HepG2 (cell line): ENCODE results near the gene MYH9. TPM values are rescaled to one million over a fixed set of nuclear protein-coding genes. Genes with fewer than 3 reads are reported as not detected.
A peak's percentile ranks its signal among the peaks of the same experiment; 100 is the strongest.

Experiments
- ATAC-seq: fragments of 200-7000 bp; cut with Tn5 transposase; 3 replicates; pipeline ENCODE4 v1.9.1; 2020; ENCODE audit warnings: mild to moderate bottlenecking, moderate library complexity
- BruUV-seq: library from RNA; stranded (reverse); fragments of 400-500 nt; replicated peaks from 2 replicates; lab custom pipeline; 2021; lab: Mats Ljungman, UMichigan
- CTCF ChIA-PET: fragments of 300-600 bp; formaldehyde crosslinking; extraction: SDS; loops from one replicate; lab custom pipeline; 2021; ENCODE audit warnings: low total read pairs, inconsistent platforms, low intra/inter-chr PET ratio; lab: Yijun Ruan, JAX
- POLR2A ChIA-PET: fragments of 350-600 bp; sonication (Branson Sonifier 250); formaldehyde crosslinking; loops from one replicate; lab custom pipeline; 2020; ENCODE audit warnings: antibody characterized with exemption, inconsistent platforms; lab: Yijun Ruan, JAX
- DNase-seq: peaks from one replicate; pipeline ENCODE4 v3.0.0-alpha.2; 2015; ENCODE audit warnings: low spot score
- FAIRE-seq: peaks from 3 replicates; lab custom pipeline; 2011; peaks lifted over from hg19 to GRCh38; lab: Jason Lieb, UNC
- H2AFZ ChIP-seq: one replicate; pipeline ENCODE4 v1.6.1; 2011; ENCODE audit warnings: low read length, inconsistent platforms
- H3K27ac ChIP-seq: fragments of 300-600 bp; 3 replicates; pipeline ENCODE4 v1.8.0; 2011; ENCODE audit warnings: mixed run types, mild to moderate bottlenecking, mixed read lengths, low read length, inconsistent platforms; ENCODE audit not compliant: insufficient read depth; ENCODE audit errors: extremely low read length
- H3K27me3 ChIP-seq, 2 experiments: fragments of 200-600 bp in 1 of 2; 2 replicates in 1 of 2; 3 replicates in 1 of 2; pipeline versions ENCODE4 v1.6.0 to v1.8.0; 2011; ENCODE audit warnings: low read length in 2 of 2, mild to moderate bottlenecking in 2 of 2, moderate library complexity in 2 of 2, inconsistent platforms in 1 of 2; ENCODE audit not compliant: insufficient read depth in 2 of 2, control insufficient read depth in 1 of 2
- H3K36me3 ChIP-seq, 2 experiments: fragments of 200-600 bp in 1 of 2; replicated peaks in 1 of 2; 2 replicates in 1 of 2; 3 replicates in 1 of 2; pipeline versions ENCODE4 v1.5.1 to v1.8.0; 2011; ENCODE audit warnings: low read length in 2 of 2, inconsistent platforms in 1 of 2; ENCODE audit not compliant: insufficient read depth in 2 of 2, control insufficient read depth in 1 of 2
- H3K4me1 ChIP-seq: 2 replicates; pipeline ENCODE4 v1.5.1; 2012; ENCODE audit warnings: low read length, inconsistent platforms; ENCODE audit not compliant: insufficient read depth
- H3K4me2 ChIP-seq: 2 replicates; pipeline ENCODE4 v1.6.0; 2011; ENCODE audit warnings: low read depth, low read length, inconsistent platforms
- H3K4me3 ChIP-seq, 3 experiments: fragments of 200-600 bp in 1 of 3; sonication (generic), shearing (Covaris generic) in 1 of 3; replicated peaks in 1 of 3; 2 replicates each; pipeline ENCODE4 v1.5.1; 2011 to 2016; ENCODE audit warnings: low read length in 3 of 3, inconsistent platforms in 2 of 3, low read depth in 2 of 3, mild to moderate bottlenecking in 2 of 3, control low read depth in 1 of 3, mixed read lengths in 1 of 3; ENCODE audit not compliant: insufficient read depth in 1 of 3
- H3K79me2 ChIP-seq: one replicate; pipeline ENCODE4 v1.6.1; 2011; ENCODE audit warnings: low read length, inconsistent platforms; ENCODE audit not compliant: insufficient read depth
- H3K9ac ChIP-seq: 2 replicates; pipeline ENCODE4 v1.6.0; 2011; ENCODE audit warnings: mild to moderate bottlenecking, low read depth, low read length, inconsistent platforms; ENCODE audit not compliant: insufficient read depth
- H3K9me3 ChIP-seq: 2 replicates; pipeline ENCODE4 v1.5.1; 2012; ENCODE audit warnings: mild to moderate bottlenecking, low read length
- H4K20me1 ChIP-seq: 2 replicates; pipeline ENCODE4 v1.6.0; 2011; ENCODE audit warnings: inconsistent platforms, mild to moderate bottlenecking, low read length, moderate library complexity; ENCODE audit not compliant: insufficient read depth
- FOXK1 ChIP-seq: sonication (generic); formaldehyde crosslinking; IDR thresholded peaks from 2 replicates; pipeline ENCODE4 v1.4.0; 2020; ENCODE audit warnings: low read depth, missing genetic modification reagents, borderline replicate concordance
- JUND ChIP-seq: sonication (generic); formaldehyde crosslinking; IDR thresholded peaks from 2 replicates; pipeline ENCODE4 v1.8.0; 2022; ENCODE audit warnings: mild to moderate bottlenecking, missing genetic modification reagents
- SIX4 ChIP-seq: sonication (generic); formaldehyde crosslinking; IDR thresholded peaks from 2 replicates; pipeline ENCODE4 v1.4.0; 2020; ENCODE audit warnings: missing genetic modification reagents
- SSRP1 ChIP-seq: IDR thresholded peaks from 2 replicates; pipeline ENCODE4 v1.6.1; 2016; ENCODE audit warnings: control low read depth
- TCF7L2 ChIP-seq: IDR thresholded peaks from 2 replicates; pipeline ENCODE4 v1.6.1; 2011; ENCODE audit warnings: mild to moderate bottlenecking, low read depth, low read length, moderate library complexity
- ZNF12 ChIP-seq: sonication (generic); formaldehyde crosslinking; IDR thresholded peaks from 2 replicates; pipeline ENCODE4 v1.5.0; 2020; ENCODE audit warnings: missing genetic modification reagents
- ZNF138 ChIP-seq: sonication (generic); formaldehyde crosslinking; IDR thresholded peaks from 2 replicates; pipeline ENCODE4 v1.5.0; 2020; ENCODE audit warnings: mild to moderate bottlenecking, low read depth, missing genetic modification reagents
- ZNF264 ChIP-seq: sonication (generic); formaldehyde crosslinking; IDR thresholded peaks from 2 replicates; pipeline ENCODE4 v1.4.0; 2020; ENCODE audit warnings: missing genetic modification reagents
- ZNF275 ChIP-seq: sonication (generic); formaldehyde crosslinking; IDR thresholded peaks from 2 replicates; pipeline ENCODE4 v1.8.0; 2022; ENCODE audit warnings: missing genetic modification reagents, mild to moderate bottlenecking, inconsistent platforms, borderline replicate concordance
- ZNF337 ChIP-seq: sonication (generic); formaldehyde crosslinking; IDR thresholded peaks from 2 replicates; pipeline ENCODE4 v1.5.1; 2020; ENCODE audit warnings: missing genetic modification reagents, low read depth, mild to moderate bottlenecking, borderline replicate concordance
- ZNF407 ChIP-seq: sonication (generic); formaldehyde crosslinking; IDR thresholded peaks from one replicate; pipeline ENCODE4 v1.5.1; 2020; ENCODE audit warnings: mild to moderate bottlenecking, missing genetic modification reagents; ENCODE audit errors: not compliant biosample characterization
- ZNF510 ChIP-seq: sonication (generic); formaldehyde crosslinking; IDR thresholded peaks from 2 replicates; pipeline ENCODE4 v1.4.0; 2020; ENCODE audit warnings: low read depth, mild to moderate bottlenecking, missing genetic modification reagents
- ZNF605 ChIP-seq: sonication (generic); formaldehyde crosslinking; IDR thresholded peaks from 2 replicates; pipeline ENCODE4 v1.8.0; 2022; ENCODE audit warnings: mild to moderate bottlenecking, missing genetic modification reagents
- WGBS: methylation state at CpG from one replicate; pipeline ENCODE4 v1.1.6; 2017; ENCODE audit warnings: low lambda C conversion rate; 5-methylcytosine and 5-hydroxymethylcytosine counted together
- in situ Hi-C: cut with HindIII; loops from 2 replicates; pipeline ENCODE4 v1.10.0; 2017; ENCODE audit warnings: low pct_unique_long_range_greater_than_20kb; ENCODE audit not compliant: extremely low pct_ligation_motif_present
- intact Hi-C: fragments of 100-400 bp; cut with micrococcal nuclease; formaldehyde crosslinking; loops from one replicate; pipeline ENCODE4 v1.10.0; 2022; ENCODE audit not compliant: unreplicated experiment
- polyA plus RNA-seq, 8 experiments: library from polyadenylated mRNA; depleted of rRNA in 3 of 8; stranded (reverse) in 7 of 8; unstranded in 1 of 8; fragments of >200 nt; fragmentation: Illumina TruSeq in 4 of 8; extraction: Trizol in 4 of 8; gene quantifications; 2 replicates each; pipeline versions ENCODE4 v1.2.1 to v1.2.3, GENCODE V29; 2011 to 2016; ENCODE audit warnings: low read depth in 4 of 8, missing spikeins in 1 of 8, mixed read lengths in 1 of 8; ENCODE audit not compliant: insufficient read depth in 1 of 8
- total RNA-seq, 5 experiments: library from RNA; depleted of rRNA; stranded (reverse); fragments of >200 nt; fragmentation: Illumina TruSeq; extraction: Trizol; gene quantifications; 2 replicates each; pipeline ENCODE4 v1.2.3, GENCODE V29; 2016; ENCODE audit warnings: low read depth in 1 of 5
- TF ChIP-seq, protein P1 (sequence below): sonication (generic); formaldehyde crosslinking; conservative IDR thresholded peaks from 2 replicates; pipeline ENCODE4 v1.8.0; 2022; ENCODE audit warnings: mild to moderate bottlenecking, moderate library complexity, missing genetic modification reagents

MYH9 gene
- total and polyA plus RNA-seq, 2 of the 13 experiments (the other 11 are each of a cell fraction or from before 2014, with no cell fraction given): 50.7 to 98.5 TPM

- peaks cover 51% of the 10 kb centered on the region for H3K79me2 ChIP-seq
- peaks cover 11 to 39% of the 10 kb centered on the region in 2 experiments; a peak in 4 of 5 replicates for H3K36me3 ChIP-seq
- no peak overlapping the region for H3K9ac ChIP-seq
- no peaks in the 10 kb centered on the region; a peak in 1 of 5 replicates for H3K27me3 ChIP-seq
- H4K20me1 ChIP-seq: 0 out of 2 replicates have a peak, but pooled peaks cover 4% of the 10 kb centered on the region
- BruUV-seq: no TSS peak
- FAIRE-seq (no peak), ATAC-seq (no peak), DNase-seq (no peak)
- ChIA-PET CTCF (no interaction called here), POLR2A (interaction anchor here (6.1 kb wide), 1 partner anchor 16 kb away, joined by 102 read pairs; the partner anchor contains the start of gene APOL1)
- H3K4me3 ChIP-seq: peak overlapping the region in 1 of 3 experiments; percentile 35; a peak in 2 of 6 replicates
- no peaks in the 10 kb centered on the region for H3K9me3 ChIP-seq
- in situ Hi-C loops: loop anchor here (10.0 kb wide), 1 partner anchor 49 kb away; no protein-coding TSS in a partner anchor
- H3K4me1 ChIP-seq: peaks cover 83% of the 10 kb centered on the region
- intact Hi-C loops: loop anchor here (5.0 kb wide), 1 partner anchor 33 kb away; the partner anchor contains the start of gene APOL4
- H3K4me2 ChIP-seq: peak overlapping the region; percentile 94
- no peak overlapping the region for H2AFZ ChIP-seq
- 94% methylated on average over 3 of the region's 3 CpGs for WGBS
- H3K27ac ChIP-seq: no peak overlapping the region
- TF ChIP-seq ZNF264 (CRISPR knock-in tag): no peak
- no peak for TF ChIP-seq ZNF407 (CRISPR knock-in tag)
- TF ChIP-seq ZNF275 (CRISPR knock-in tag): no peak
- no peak for TF ChIP-seq SIX4
- TF ChIP-seq, protein P1, sequence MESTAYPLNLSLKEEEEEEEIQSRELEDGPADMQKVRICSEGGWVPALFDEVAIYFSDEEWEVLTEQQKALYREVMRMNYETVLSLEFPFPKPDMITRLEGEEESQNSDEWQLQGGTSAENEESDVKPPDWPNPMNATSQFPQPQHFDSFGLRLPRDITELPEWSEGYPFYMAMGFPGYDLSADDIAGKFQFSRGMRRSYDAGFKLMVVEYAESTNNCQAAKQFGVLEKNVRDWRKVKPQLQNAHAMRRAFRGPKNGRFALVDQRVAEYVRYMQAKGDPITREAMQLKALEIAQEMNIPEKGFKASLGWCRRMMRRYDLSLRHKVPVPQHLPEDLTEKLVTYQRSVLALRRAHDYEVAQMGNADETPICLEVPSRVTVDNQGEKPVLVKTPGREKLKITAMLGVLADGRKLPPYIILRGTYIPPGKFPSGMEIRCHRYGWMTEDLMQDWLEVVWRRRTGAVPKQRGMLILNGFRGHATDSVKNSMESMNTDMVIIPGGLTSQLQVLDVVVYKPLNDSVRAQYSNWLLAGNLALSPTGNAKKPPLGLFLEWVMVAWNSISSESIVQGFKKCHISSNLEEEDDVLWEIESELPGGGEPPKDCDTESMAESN (CRISPR knock-in tag): no peak
- TF ChIP-seq ZNF138: no peak
- TF ChIP-seq ZNF337 (CRISPR knock-in tag): no peak
- no peak for TF ChIP-seq JUND (CRISPR knock-in tag)
- no peak for TF ChIP-seq FOXK1 (CRISPR knock-in tag)
- TF ChIP-seq ZNF510 (CRISPR knock-in tag): no peak
- no peak for TF ChIP-seq TCF7L2
- no peak for TF ChIP-seq ZNF12
- TF ChIP-seq ZNF605 (CRISPR knock-in tag): no peak
- no peak for TF ChIP-seq SSRP1 (CRISPR knock-in tag)
Measured at GRCh38 chr22:36235585-36235984, 152.2 kb downstream of the MYH9 start.
